ENCODE measurements around the gene ETV4. TPM values are rescaled to one million over a fixed set of nuclear protein-coding genes. Genes with fewer than 3 reads are reported as not detected.

Gene ETV4
- total and polyA plus RNA-seq, 12 donors, result 0.22 to 6.6 (median 1.9) TPM

- no peak for DNase-seq
- no peak for TF ChIP-seq POLR2A (IDR thresholded peaks at IDR 0.05)
- TF ChIP-seq, protein P1, sequence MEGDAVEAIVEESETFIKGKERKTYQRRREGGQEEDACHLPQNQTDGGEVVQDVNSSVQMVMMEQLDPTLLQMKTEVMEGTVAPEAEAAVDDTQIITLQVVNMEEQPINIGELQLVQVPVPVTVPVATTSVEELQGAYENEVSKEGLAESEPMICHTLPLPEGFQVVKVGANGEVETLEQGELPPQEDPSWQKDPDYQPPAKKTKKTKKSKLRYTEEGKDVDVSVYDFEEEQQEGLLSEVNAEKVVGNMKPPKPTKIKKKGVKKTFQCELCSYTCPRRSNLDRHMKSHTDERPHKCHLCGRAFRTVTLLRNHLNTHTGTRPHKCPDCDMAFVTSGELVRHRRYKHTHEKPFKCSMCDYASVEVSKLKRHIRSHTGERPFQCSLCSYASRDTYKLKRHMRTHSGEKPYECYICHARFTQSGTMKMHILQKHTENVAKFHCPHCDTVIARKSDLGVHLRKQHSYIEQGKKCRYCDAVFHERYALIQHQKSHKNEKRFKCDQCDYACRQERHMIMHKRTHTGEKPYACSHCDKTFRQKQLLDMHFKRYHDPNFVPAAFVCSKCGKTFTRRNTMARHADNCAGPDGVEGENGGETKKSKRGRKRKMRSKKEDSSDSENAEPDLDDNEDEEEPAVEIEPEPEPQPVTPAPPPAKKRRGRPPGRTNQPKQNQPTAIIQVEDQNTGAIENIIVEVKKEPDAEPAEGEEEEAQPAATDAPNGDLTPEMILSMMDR (IDR thresholded peaks at IDR 0.05), result no peak
- Histone ChIP-seq H3K9me3 (replicated peaks in 1 of 3) (no peaks in the 10 kb centered on the region), H3K4me3 (no peak overlapping the region), H3K27me3 (no peaks in the 10 kb centered on the region), H3K4me1 (replicated peaks in 1 of 2) (no peaks in the 10 kb centered on the region), H3K36me3 (replicated peaks in 1 of 2) (no peaks in the 10 kb centered on the region), H3K27ac (no peak overlapping the region)
- intact Hi-C loops (cut with DNase I), result loop anchor here in 1 of 2 donors (5.0 kb wide), 1 partner anchor 192 kb away; no protein-coding TSS in a partner anchor
- WGBS, 4 donors, result 80 to 86% (median 84%) methylated on average over 3 of the region's 3 CpGs
These were observed 24.4 kb upstream of the ETV4 start for GRCh38 chr17:43570518-43570928.

- H3K4me1 ChIP-seq (replicated peaks in 1 of 2), result no peaks in the 10 kb centered on the region
- TF ChIP-seq, protein P1 (IDR thresholded peaks at IDR 0.05), result no peak
- no peak for TF ChIP-seq POLR2A (IDR thresholded peaks at IDR 0.05)
- no peaks in the 10 kb centered on the region for H3K9me3 ChIP-seq (replicated peaks in 1 of 3)
- no peak overlapping the region for H3K4me3 ChIP-seq
- no peak overlapping the region for H3K27ac ChIP-seq
- intact Hi-C loops (cut with DNase I), result no loop called here
- no peaks in the 10 kb centered on the region for H3K36me3 ChIP-seq (replicated peaks in 1 of 2)
- peaks cover 3% of the 10 kb centered on the region for H3K27me3 ChIP-seq
- no peak for DNase-seq
- WGBS, 4 donors, result 88 to 95% (median 93%) methylated on average over 5 of the region's 5 CpGs
These were observed 22.5 kb upstream of the ETV4 start for GRCh38 chr17:43568506-43569082.

DNA sequence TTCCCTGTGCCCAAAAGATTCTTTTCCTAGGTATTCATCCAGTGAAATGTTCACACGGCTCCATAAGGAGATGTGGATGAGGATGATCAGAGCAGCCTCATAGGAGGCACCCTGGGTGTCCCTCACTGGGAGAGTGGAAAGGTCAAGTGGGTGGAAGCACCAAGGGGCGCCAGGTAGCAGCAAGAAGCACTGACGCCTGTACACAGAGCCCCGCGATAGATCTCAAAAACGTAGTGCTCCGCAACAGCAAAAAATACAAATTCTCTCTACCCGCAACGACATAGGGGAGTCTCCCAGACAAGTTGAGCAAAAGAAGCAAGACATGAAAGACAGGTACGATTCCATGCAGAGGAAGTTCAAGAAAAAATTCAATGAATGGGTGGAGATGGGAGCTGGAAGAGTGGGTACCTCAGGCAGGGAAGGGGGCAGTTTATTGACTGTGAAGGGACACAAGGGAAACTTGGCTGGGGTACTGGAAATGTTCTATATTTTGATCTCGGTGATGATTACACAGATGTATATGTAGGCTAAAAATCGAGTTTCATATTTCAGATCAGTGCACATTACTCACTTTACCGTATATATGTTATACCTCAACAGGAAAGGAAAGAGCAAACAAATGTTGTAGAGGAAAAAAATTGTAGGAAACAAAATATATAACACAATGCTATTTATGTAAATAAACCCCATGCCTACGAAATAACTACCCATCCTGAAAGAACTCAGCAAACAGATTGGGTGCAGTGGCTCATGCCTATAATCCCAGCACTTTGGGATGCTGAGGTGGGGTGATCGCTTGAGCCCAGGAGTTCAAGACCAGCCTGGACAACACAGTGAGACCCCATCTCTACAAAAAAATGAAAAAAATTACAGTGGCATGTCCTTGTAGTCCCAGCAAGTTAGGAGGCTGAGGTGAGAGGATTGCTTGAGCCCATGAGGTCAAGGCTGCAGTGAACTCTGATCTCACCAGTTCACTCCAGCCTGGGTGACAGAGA lies 17.8 kb upstream of the ETV4 start:
- Histone ChIP-seq H3K4me3 (no peak overlapping the region), H3K4me1 (replicated peaks in 1 of 2) (peaks cover 0 to 6% of the 10 kb centered on the region in 2 donors), H3K27me3 (peaks cover 5% of the 10 kb centered on the region), H3K36me3 (replicated peaks in 1 of 2) (no peaks in the 10 kb centered on the region), H3K27ac (no peak overlapping the region), H3K9me3 (replicated peaks in 1 of 3) (no peaks in the 10 kb centered on the region)
- no peak for DNase-seq
- TF ChIP-seq POLR2A (IDR thresholded peaks at IDR 0.05), result no peak
- TF ChIP-seq, protein P1 (IDR thresholded peaks at IDR 0.05), result no peak
- intact Hi-C loops (cut with DNase I), result no loop called here
- 66 to 71% (median 67%) methylated on average over 15 of the region's 15 CpGs for WGBS, 4 donors
